Panc1 (cell line): ENCODE measurements around the gene FOS. TPM values are rescaled to one million over a fixed set of nuclear protein-coding genes. Genes with fewer than 3 reads are reported as not detected.
A peak's percentile ranks its signal among the peaks of the same experiment; 100 is the strongest.

ENCODE experiments used
- ATAC-seq: fragments of 200-7000 bp; cut with Tn5 transposase; 2 replicates; pipeline ENCODE4 v1.9.1; 2020; ENCODE audit warnings: mild to moderate bottlenecking, moderate library complexity
- Bru-seq: library from RNA; stranded (reverse); fragments of 400-500 nt; gene quantifications from one replicate; lab custom pipeline; 2021; lab: Mats Ljungman, UMichigan
- BruChase-seq, 2 experiments: library from RNA; stranded (reverse); fragments of 400-500 nt; gene quantifications; one replicate each; lab custom pipeline; 2021; lab: Mats Ljungman, UMichigan
- BruUV-seq: library from RNA; stranded (reverse); fragments of 400-500 nt; replicated peaks from 2 replicates; lab custom pipeline; 2021; lab: Mats Ljungman, UMichigan
- CTCF ChIA-PET: fragments of 300-600 bp; sonication (Branson Sonifier 250); formaldehyde crosslinking; loops from one replicate; lab custom pipeline; 2022; ENCODE audit warnings: antibody characterized with exemption; lab: Charles Lee
- POLR2A ChIA-PET: fragments of 300-600 bp; sonication (Branson Sonifier 250); formaldehyde crosslinking; loops from one replicate; lab custom pipeline; 2022; ENCODE audit warnings: antibody characterized with exemption; lab: Charles Lee
- DNase-seq: peaks from one replicate; pipeline ENCODE4 v3.0.0-alpha.2; 2010; ENCODE audit warnings: low read depth, low spot score
- H3K27ac ChIP-seq: 2 replicates; pipeline ENCODE4 v1.5.1; 2011; ENCODE audit warnings: mild to moderate bottlenecking, low read length, inconsistent platforms
- H3K27me3 ChIP-seq: fragments of 200-500 bp; sonication (Bioruptor generic); 2 replicates; pipeline ENCODE4 v1.6.0; 2014; ENCODE audit warnings: low read length, inconsistent platforms; ENCODE audit not compliant: control insufficient read depth, insufficient read depth
- H3K36me3 ChIP-seq: fragments of 200-500 bp; sonication (Bioruptor generic); 2 replicates; pipeline ENCODE4 v1.5.1; 2014; ENCODE audit warnings: inconsistent platforms, mild to moderate bottlenecking, low read length, moderate library complexity; ENCODE audit not compliant: control insufficient read depth, insufficient read depth
- H3K4me1 ChIP-seq: 2 replicates; pipeline ENCODE4 v1.5.1; 2011; ENCODE audit warnings: inconsistent platforms, mild to moderate bottlenecking, low read length, moderate library complexity; ENCODE audit not compliant: control insufficient read depth, insufficient read depth
- H3K4me3 ChIP-seq, 2 experiments: 2 replicates each; pipeline ENCODE4 v1.5.1; 2011 to 2012; ENCODE audit warnings: low read depth in 2 of 2, low read length in 2 of 2, mild to moderate bottlenecking in 2 of 2, inconsistent platforms in 1 of 2, moderate library complexity in 1 of 2
- H3K9me3 ChIP-seq: fragments of 200-500 bp; sonication (Bioruptor generic); 2 replicates; pipeline ENCODE4 v1.5.1; 2014; ENCODE audit warnings: low read depth, mild to moderate bottlenecking, inconsistent platforms, low read length, moderate library complexity; ENCODE audit not compliant: control insufficient read depth, insufficient read depth
- POLR2AphosphoS5 ChIP-seq: IDR thresholded peaks from 2 replicates; pipeline ENCODE4 v1.6.1; 2012; ENCODE audit warnings: mild to moderate bottlenecking, low read depth, low read length, moderate library complexity
- REST ChIP-seq, 2 experiments: IDR thresholded peaks; 2 replicates each; pipeline ENCODE4 v1.6.1; 2011 to 2012; ENCODE audit warnings: low read depth in 2 of 2, control low read depth in 1 of 2, low read length in 1 of 2, mild to moderate bottlenecking in 1 of 2, moderate library complexity in 1 of 2; ENCODE audit not compliant: insufficient read depth in 1 of 2
- SIN3A ChIP-seq: IDR thresholded peaks from 2 replicates; pipeline ENCODE4 v1.6.1; 2012; ENCODE audit warnings: low read depth, mild to moderate bottlenecking, low read length, moderate library complexity, borderline replicate concordance; ENCODE audit not compliant: insufficient read depth
- TCF7L2 ChIP-seq: IDR thresholded peaks from 2 replicates; pipeline ENCODE4 v1.6.1; 2011; ENCODE audit warnings: mild to moderate bottlenecking, low read depth, low read length, inconsistent platforms
- in situ Hi-C: cut with HindIII; loops from 2 replicates; pipeline ENCODE4 v1.10.0; 2016; ENCODE audit warnings: low sequenced_read_pairs, low pct_unique_long_range_greater_than_20kb
- intact Hi-C: fragments of 100-400 bp; cut with micrococcal nuclease; formaldehyde crosslinking; loops from one replicate; pipeline ENCODE4 v1.10.0; 2022; ENCODE audit not compliant: unreplicated experiment
- long read RNA-seq: library from polyadenylated mRNA; unstranded; transcript quantifications from one replicate; pipeline ENCODE4 v2.0.0, GENCODE V29; 2021; ENCODE audit not compliant: unreplicated experiment
- polyA plus RNA-seq: library from polyadenylated mRNA; unstranded; fragments of >200 nt; gene quantifications from one replicate; pipeline ENCODE4 v1.2.1, GENCODE V29; 2012; ENCODE audit warnings: missing spikeins; ENCODE audit not compliant: insufficient read length
- total RNA-seq: library from RNA; stranded (reverse); gene quantifications from one replicate; pipeline ENCODE4 v1.2.1, GENCODE V29; 2021; ENCODE audit not compliant: unreplicated experiment
- TF ChIP-seq, protein P1 (sequence below): fragments of 450-650 bp; IDR thresholded peaks from 2 replicates; pipeline ENCODE4 v1.5.1; 2017; ENCODE audit warnings: mild to moderate bottlenecking

Gene FOS
- total RNA-seq, result 26.8 TPM
- polyA plus RNA-seq, result 10.0 TPM
- Bru-seq, nascent RNA, result percentile 70 among the genes with signal in this experiment
- BruChase-seq, experiment 1, labeled RNA remaining after a 2-hour chase, result percentile 44 among the genes with signal in this experiment
- percentile 47 among the genes with signal in this experiment for BruChase-seq, experiment 2, labeled RNA remaining after a 6-hour chase
- long read RNA-seq, partial matches to known transcripts, result 0 of 5 reads
- long read RNA-seq, other reads (novel, unspliced or antisense), result 3 of 5 reads

DNA sequence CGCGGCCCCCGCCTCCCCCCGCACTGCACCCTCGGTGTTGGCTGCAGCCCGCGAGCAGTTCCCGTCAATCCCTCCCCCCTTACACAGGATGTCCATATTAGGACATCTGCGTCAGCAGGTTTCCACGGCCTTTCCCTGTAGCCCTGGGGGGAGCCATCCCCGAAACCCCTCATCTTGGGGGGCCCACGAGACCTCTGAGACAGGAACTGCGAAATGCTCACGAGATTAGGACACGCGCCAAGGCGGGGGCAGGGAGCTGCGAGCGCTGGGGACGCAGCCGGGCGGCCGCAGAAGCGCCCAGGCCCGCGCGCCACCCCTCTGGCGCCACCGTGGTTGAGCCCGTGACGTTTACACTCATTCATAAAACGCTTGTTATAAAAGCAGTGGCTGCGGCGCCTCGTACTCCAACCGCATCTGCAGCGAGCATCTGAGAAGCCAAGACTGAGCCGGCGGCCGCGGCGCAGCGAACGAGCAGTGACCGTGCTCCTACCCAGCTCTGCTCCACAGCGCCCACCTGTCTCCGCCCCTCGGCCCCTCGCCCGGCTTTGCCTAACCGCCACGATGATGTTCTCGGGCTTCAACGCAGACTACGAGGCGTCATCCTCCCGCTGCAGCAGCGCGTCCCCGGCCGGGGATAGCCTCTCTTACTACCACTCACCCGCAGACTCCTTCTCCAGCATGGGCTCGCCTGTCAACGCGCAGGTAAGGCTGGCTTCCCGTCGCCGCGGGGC, at the start of gene FOS:
TSS of gene FOS (plus strand) at position 407 of the 731 bp plus-strand sequence. CDS start at position 562, 155 bp downstream.
- no TSS peak for BruUV-seq
- no peak for TF ChIP-seq TCF7L2
- peak; percentile 29; the same call in 1 of the 2 replicates for TF ChIP-seq SIN3A
- peak; percentile 82 for TF ChIP-seq POLR2AphosphoS5
- intact Hi-C loops, result no loop called here
- POLR2A ChIA-PET, result no interaction called here
- Histone ChIP-seq H3K9me3 (no peaks in the 10 kb centered on the region), H3K4me3 (peak within 1 kb of the TSS; percentile 61 to 88), H3K36me3 (peaks cover 6% of the 10 kb centered on the region; the same call in 1 of the 2 replicates), H3K27me3 (no peaks in the 10 kb centered on the region), H3K4me1 (no peaks in the 10 kb centered on the region), H3K27ac (peak within 1 kb of the TSS; percentile 65; the same call in 1 of the 2 replicates)
- DNase-seq (no peak), ATAC-seq (peak; percentile 89)
- CTCF ChIA-PET, result no interaction called here
- in situ Hi-C loops, result no loop called here

DNA sequence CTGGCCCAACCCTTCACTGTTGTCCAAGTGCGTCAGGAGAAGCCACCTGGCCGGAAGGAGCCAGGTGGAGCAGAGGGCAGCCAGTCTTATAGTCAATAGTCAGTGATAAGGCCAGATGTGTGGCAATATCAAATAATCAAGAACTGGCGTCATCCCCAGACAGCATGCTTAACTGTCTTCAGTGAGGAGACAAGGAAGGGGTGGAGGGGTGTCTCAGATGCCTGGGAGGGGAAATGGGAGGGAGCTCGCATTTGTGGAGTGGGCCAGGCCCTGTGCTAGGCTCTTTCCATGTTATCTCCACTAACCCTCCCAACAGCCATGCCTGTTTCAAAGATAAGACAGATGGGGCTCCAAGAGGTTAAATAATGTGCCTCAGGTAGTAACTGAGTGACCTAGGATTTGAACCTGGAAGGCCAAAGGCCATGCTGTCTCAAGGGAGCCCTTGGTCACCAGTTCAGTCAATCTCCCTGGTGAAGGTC, 48.9 kb upstream of the FOS start:
- Histone ChIP-seq H3K36me3 (no peaks in the 10 kb centered on the region), H3K27ac (no peak overlapping the region), H3K4me1 (no peaks in the 10 kb centered on the region), H3K9me3 (no peaks in the 10 kb centered on the region), H3K27me3 (no peaks in the 10 kb centered on the region), H3K4me3 (no peak overlapping the region)
- ChIA-PET POLR2A (no interaction called here), CTCF (interaction anchor here (0.6 kb wide), 1 partner anchor 130 kb away, joined by 3 read pairs; no protein-coding TSS in a partner anchor)
- no peak for TF ChIP-seq SIN3A
- no peak for TF ChIP-seq REST (IDR thresholded peaks at IDR 0.05; ENCODE audit: insufficient read depth in 1 of 2, low read depth in 2 of 2, low read length in 1 of 2)
- TF ChIP-seq TCF7L2, result no peak
- TF ChIP-seq, protein P1, sequence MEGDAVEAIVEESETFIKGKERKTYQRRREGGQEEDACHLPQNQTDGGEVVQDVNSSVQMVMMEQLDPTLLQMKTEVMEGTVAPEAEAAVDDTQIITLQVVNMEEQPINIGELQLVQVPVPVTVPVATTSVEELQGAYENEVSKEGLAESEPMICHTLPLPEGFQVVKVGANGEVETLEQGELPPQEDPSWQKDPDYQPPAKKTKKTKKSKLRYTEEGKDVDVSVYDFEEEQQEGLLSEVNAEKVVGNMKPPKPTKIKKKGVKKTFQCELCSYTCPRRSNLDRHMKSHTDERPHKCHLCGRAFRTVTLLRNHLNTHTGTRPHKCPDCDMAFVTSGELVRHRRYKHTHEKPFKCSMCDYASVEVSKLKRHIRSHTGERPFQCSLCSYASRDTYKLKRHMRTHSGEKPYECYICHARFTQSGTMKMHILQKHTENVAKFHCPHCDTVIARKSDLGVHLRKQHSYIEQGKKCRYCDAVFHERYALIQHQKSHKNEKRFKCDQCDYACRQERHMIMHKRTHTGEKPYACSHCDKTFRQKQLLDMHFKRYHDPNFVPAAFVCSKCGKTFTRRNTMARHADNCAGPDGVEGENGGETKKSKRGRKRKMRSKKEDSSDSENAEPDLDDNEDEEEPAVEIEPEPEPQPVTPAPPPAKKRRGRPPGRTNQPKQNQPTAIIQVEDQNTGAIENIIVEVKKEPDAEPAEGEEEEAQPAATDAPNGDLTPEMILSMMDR, result no peak
- no peak for TF ChIP-seq POLR2AphosphoS5
- no TSS peak for BruUV-seq
- no peak for DNase-seq
- intact Hi-C loops, result no loop called here
- in situ Hi-C loops, result no loop called here
- ATAC-seq, result no peak
